HEK293 (cell line): ENCODE data around the gene CD68.
A peak's percentile ranks its signal among the peaks of the same experiment; 100 is the strongest.

Experiments
- KLF1 ChIP-seq: fragments of 450-650 bp; formaldehyde crosslinking; IDR thresholded peaks from 2 replicates; pipeline ENCODE4 v1.5.1; 2016; ENCODE audit warnings: missing biosample characterization, missing genetic modification characterization
- OVOL3 ChIP-seq: fragments of 450-650 bp; formaldehyde crosslinking; IDR thresholded peaks from 2 replicates; pipeline ENCODE4 v1.5.1; 2016; ENCODE audit warnings: missing biosample characterization, missing genetic modification characterization
- SCRT2 ChIP-seq: fragments of 450-650 bp; formaldehyde crosslinking; IDR thresholded peaks from 2 replicates; pipeline ENCODE4 v1.5.1; 2016; ENCODE audit warnings: missing biosample characterization, missing genetic modification characterization
- SP2 ChIP-seq: fragments of 450-650 bp; formaldehyde crosslinking; IDR thresholded peaks from 2 replicates; pipeline ENCODE4 v1.5.1; 2016; ENCODE audit warnings: missing biosample characterization, missing genetic modification characterization
- ZBTB17 ChIP-seq: fragments of 450-650 bp; formaldehyde crosslinking; IDR thresholded peaks from 2 replicates; pipeline ENCODE4 v1.5.1; 2016; ENCODE audit warnings: missing biosample characterization, missing genetic modification characterization
- ZFP37 ChIP-seq: fragments of 450-650 bp; formaldehyde crosslinking; IDR thresholded peaks from 2 replicates; pipeline ENCODE4 v1.5.1; 2016; ENCODE audit warnings: missing biosample characterization, missing genetic modification characterization
- ZNF155 ChIP-seq: fragments of 450-650 bp; formaldehyde crosslinking; IDR thresholded peaks from 2 replicates; pipeline ENCODE4 v1.5.1; 2016; ENCODE audit warnings: missing biosample characterization, missing genetic modification characterization
- ZNF16 ChIP-seq: fragments of 450-650 bp; formaldehyde crosslinking; IDR thresholded peaks from 2 replicates; pipeline ENCODE4 v1.5.1; 2016; ENCODE audit warnings: low read depth, missing biosample characterization, missing genetic modification characterization
- ZNF174 ChIP-seq: fragments of 450-650 bp; formaldehyde crosslinking; IDR thresholded peaks from 2 replicates; pipeline ENCODE4 v1.5.0; 2017; ENCODE audit warnings: missing biosample characterization, mild to moderate bottlenecking, missing genetic modification characterization
- ZNF2 ChIP-seq: fragments of 450-650 bp; formaldehyde crosslinking; IDR thresholded peaks from 2 replicates; pipeline ENCODE4 v1.5.1; 2016; ENCODE audit warnings: missing biosample characterization, missing genetic modification characterization
- ZNF214 ChIP-seq: fragments of 450-650 bp; formaldehyde crosslinking; IDR thresholded peaks from 2 replicates; pipeline ENCODE4 v1.5.1; 2017; ENCODE audit warnings: missing biosample characterization, mild to moderate bottlenecking, missing genetic modification characterization, borderline replicate concordance
- ZNF223 ChIP-seq: fragments of 450-650 bp; formaldehyde crosslinking; IDR thresholded peaks from 2 replicates; pipeline ENCODE4 v1.5.1; 2016; ENCODE audit warnings: missing biosample characterization, missing genetic modification characterization
- ZNF274 ChIP-seq, 2 experiments: fragments of 200-500 bp in 1 of 2; fragments of 450-650 bp in 1 of 2; sonication (Bioruptor generic) in 1 of 2; formaldehyde crosslinking in 1 of 2; IDR thresholded peaks; 2 replicates each; pipeline versions ENCODE4 v1.5.1 to v1.6.1; 2014 to 2016; ENCODE audit warnings: borderline replicate concordance in 1 of 2, inconsistent platforms in 1 of 2, low read length in 1 of 2, missing biosample characterization in 1 of 2, missing genetic modification characterization in 1 of 2
- ZNF302 ChIP-seq: fragments of 450-650 bp; formaldehyde crosslinking; IDR thresholded peaks from 2 replicates; pipeline ENCODE4 v1.5.1; 2016; ENCODE audit warnings: missing biosample characterization, missing genetic modification characterization, low read depth
- ZNF350 ChIP-seq: fragments of 450-650 bp; formaldehyde crosslinking; IDR thresholded peaks from 2 replicates; pipeline ENCODE4 v1.5.0; 2017; ENCODE audit warnings: missing biosample characterization, mild to moderate bottlenecking, missing genetic modification characterization
- ZNF501 ChIP-seq: fragments of 450-650 bp; formaldehyde crosslinking; IDR thresholded peaks from 2 replicates; pipeline ENCODE4 v1.5.1; 2016; ENCODE audit warnings: missing biosample characterization, missing genetic modification characterization
- ZNF548 ChIP-seq: fragments of 450-650 bp; formaldehyde crosslinking; IDR thresholded peaks from 2 replicates; pipeline ENCODE4 v1.5.1; 2016; ENCODE audit warnings: missing biosample characterization, missing genetic modification characterization
- ZNF549 ChIP-seq: fragments of 450-650 bp; IDR thresholded peaks from 2 replicates; pipeline ENCODE4 v1.5.1; 2018; ENCODE audit warnings: missing biosample characterization, missing genetic modification characterization, mild to moderate bottlenecking, inconsistent platforms, moderate library complexity
- ZNF600 ChIP-seq: fragments of 450-650 bp; formaldehyde crosslinking; IDR thresholded peaks from 2 replicates; pipeline ENCODE4 v1.5.1; 2016; ENCODE audit warnings: missing biosample characterization, missing genetic modification characterization
- ZNF621 ChIP-seq: fragments of 450-650 bp; formaldehyde crosslinking; IDR thresholded peaks from 2 replicates; pipeline ENCODE4 v1.5.1; 2017; ENCODE audit warnings: missing biosample characterization, missing genetic modification characterization
- ZNF670 ChIP-seq: fragments of 450-650 bp; formaldehyde crosslinking; IDR thresholded peaks from 2 replicates; pipeline ENCODE4 v1.5.1; 2016; ENCODE audit warnings: missing biosample characterization, missing genetic modification characterization, low read depth
- ZNF76 ChIP-seq: fragments of 450-650 bp; formaldehyde crosslinking; IDR thresholded peaks from 2 replicates; pipeline ENCODE4; 2016; ENCODE audit warnings: low read depth, missing biosample characterization, missing genetic modification characterization, borderline replicate concordance
- ZNF791 ChIP-seq: fragments of 450-650 bp; formaldehyde crosslinking; IDR thresholded peaks from 2 replicates; pipeline ENCODE4 v1.5.1; 2016; ENCODE audit warnings: missing biosample characterization, missing genetic modification characterization
- ZSCAN30 ChIP-seq: fragments of 450-650 bp; IDR thresholded peaks from 2 replicates; pipeline ENCODE4 v1.5.1; 2018; ENCODE audit warnings: missing biosample characterization, mild to moderate bottlenecking, missing genetic modification characterization, moderate library complexity
- TF ChIP-seq, protein P1 (sequence below): fragments of 450-650 bp; formaldehyde crosslinking; IDR thresholded peaks from 2 replicates; pipeline ENCODE4 v1.5.1; 2016; ENCODE audit warnings: missing biosample characterization, missing genetic modification characterization
- TF ChIP-seq, protein P2 (sequence below): fragments of 450-650 bp; formaldehyde crosslinking; IDR thresholded peaks from 2 replicates; pipeline ENCODE4 v1.5.1; 2016; ENCODE audit warnings: missing biosample characterization, missing genetic modification characterization
- TF ChIP-seq, protein P3 (sequence below): fragments of 450-650 bp; formaldehyde crosslinking; IDR thresholded peaks from 2 replicates; pipeline ENCODE4 v1.5.1; 2016; ENCODE audit warnings: missing biosample characterization, missing genetic modification characterization
- TF ChIP-seq, protein P4 (sequence below): fragments of 450-650 bp; IDR thresholded peaks from 2 replicates; pipeline ENCODE4 v1.5.1; 2018; ENCODE audit warnings: missing biosample characterization, missing genetic modification characterization
- TF ChIP-seq, protein P5 (sequence below): fragments of 450-650 bp; formaldehyde crosslinking; IDR thresholded peaks from 2 replicates; pipeline ENCODE4; 2016; ENCODE audit warnings: missing biosample characterization, missing genetic modification characterization
- TF ChIP-seq, protein P6 (sequence below): fragments of 450-650 bp; formaldehyde crosslinking; IDR thresholded peaks from 2 replicates; pipeline ENCODE4 v1.5.1; 2016; ENCODE audit warnings: missing biosample characterization, missing genetic modification characterization
- TF ChIP-seq, protein P7 (sequence below): fragments of 450-650 bp; formaldehyde crosslinking; optimal IDR thresholded peaks from 2 replicates; pipeline ENCODE3; 2016; ENCODE audit warnings: missing biosample characterization, mild to moderate bottlenecking, missing genetic modification characterization

Gene CD68

DNA sequence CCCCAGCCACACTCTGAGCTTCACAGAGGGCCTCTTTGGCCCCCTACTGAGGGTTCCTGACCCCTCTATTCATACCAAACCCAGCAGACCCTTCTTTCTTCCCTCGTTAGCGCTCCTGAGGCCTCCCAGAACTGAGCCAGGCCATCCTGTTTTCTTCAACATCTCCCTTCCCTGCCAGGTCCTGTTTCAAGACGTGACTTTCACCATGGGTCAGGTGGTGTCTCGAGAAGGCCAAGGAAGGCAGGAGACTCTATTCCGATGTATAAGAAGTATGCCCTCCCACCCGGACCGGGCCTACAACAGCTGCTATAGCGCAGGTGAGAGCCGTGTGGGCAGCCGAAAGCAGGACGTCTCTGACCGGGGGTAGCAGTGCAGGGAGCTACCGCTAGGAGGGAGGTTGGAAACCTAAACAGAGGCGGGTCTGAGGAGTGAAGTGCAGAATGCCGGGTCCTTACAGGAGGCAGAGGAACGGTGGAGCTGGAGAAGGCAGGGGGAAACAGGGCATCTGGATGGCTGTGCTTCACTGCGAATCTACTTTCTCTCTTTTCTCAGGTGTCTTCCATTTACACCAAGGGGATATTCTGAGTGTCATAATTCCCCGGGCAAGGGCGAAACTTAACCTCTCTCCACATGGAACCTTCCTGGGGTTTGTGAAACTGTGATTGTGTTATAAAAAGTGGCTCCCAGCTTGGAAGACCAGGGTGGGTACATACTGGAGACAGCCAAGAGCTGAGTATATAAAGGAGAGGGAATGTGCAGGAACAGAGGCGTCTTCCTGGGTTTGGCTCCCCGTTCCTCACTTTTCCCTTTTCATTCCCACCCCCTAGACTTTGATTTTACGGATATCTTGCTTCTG is 19.0 kb upstream of the CD68 start (continued):
- peak; percentile 46; the same call in 1 of the 2 replicates for TF ChIP-seq ZNF600 (tag by site-specific recombination)
- no peak for TF ChIP-seq ZNF2 (tag by site-specific recombination)
- TF ChIP-seq, protein P1, sequence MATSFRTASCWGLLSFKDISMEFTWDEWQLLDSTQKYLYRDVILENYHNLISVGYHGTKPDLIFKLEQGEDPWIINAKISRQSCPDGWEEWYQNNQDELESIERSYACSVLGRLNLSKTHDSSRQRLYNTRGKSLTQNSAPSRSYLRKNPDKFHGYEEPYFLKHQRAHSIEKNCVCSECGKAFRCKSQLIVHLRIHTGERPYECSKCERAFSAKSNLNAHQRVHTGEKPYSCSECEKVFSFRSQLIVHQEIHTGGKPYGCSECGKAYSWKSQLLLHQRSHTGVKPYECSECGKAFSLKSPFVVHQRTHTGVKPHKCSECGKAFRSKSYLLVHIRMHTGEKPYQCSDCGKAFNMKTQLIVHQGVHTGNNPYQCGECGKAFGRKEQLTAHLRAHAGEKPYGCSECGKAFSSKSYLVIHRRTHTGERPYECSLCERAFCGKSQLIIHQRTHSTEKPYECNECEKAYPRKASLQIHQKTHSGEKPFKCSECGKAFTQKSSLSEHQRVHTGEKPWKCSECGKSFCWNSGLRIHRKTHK (tag by site-specific recombination): no peak
- TF ChIP-seq ZNF223 (tag by site-specific recombination): no peak
- no peak for TF ChIP-seq ZNF621 (tag by site-specific recombination)
- TF ChIP-seq ZNF549: no peak
- no peak for TF ChIP-seq ZNF302 (tag by site-specific recombination)
- no peak for TF ChIP-seq ZNF548 (tag by site-specific recombination)
- TF ChIP-seq ZNF501: no peak
- no peak for TF ChIP-seq ZSCAN30
- TF ChIP-seq, protein P2, sequence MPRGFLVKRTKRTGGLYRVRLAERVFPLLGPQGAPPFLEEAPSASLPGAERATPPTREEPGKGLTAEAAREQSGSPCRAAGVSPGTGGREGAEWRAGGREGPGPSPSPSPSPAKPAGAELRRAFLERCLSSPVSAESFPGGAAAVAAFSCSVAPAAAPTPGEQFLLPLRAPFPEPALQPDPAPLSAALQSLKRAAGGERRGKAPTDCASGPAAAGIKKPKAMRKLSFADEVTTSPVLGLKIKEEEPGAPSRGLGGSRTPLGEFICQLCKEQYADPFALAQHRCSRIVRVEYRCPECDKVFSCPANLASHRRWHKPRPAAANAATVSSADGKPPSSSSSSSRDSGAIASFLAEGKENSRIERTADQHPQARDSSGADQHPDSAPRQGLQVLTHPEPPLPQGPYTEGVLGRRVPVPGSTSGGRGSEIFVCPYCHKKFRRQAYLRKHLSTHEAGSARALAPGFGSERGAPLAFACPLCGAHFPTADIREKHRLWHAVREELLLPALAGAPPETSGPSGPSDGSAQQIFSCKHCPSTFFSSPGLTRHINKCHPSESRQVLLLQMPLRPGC: no peak; the same call in 1 of the 2 replicates
- no peak for TF ChIP-seq ZNF350
- TF ChIP-seq ZNF155 (tag by site-specific recombination): no peak
- TF ChIP-seq, protein P3, sequence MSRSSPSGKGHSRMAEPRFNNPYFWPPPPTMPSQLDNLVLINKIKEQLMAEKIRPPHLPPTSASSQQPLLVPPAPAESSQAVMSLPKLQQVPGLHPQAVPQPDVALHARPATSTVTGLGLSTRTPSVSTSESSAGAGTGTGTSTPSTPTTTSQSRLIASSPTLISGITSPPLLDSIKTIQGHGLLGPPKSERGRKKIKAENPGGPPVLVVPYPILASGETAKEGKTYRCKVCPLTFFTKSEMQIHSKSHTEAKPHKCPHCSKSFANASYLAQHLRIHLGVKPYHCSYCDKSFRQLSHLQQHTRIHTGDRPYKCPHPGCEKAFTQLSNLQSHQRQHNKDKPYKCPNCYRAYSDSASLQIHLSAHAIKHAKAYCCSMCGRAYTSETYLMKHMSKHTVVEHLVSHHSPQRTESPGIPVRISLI (tag by site-specific recombination): no peak
- no peak for TF ChIP-seq OVOL3 (tag by site-specific recombination)
- TF ChIP-seq, protein P4, sequence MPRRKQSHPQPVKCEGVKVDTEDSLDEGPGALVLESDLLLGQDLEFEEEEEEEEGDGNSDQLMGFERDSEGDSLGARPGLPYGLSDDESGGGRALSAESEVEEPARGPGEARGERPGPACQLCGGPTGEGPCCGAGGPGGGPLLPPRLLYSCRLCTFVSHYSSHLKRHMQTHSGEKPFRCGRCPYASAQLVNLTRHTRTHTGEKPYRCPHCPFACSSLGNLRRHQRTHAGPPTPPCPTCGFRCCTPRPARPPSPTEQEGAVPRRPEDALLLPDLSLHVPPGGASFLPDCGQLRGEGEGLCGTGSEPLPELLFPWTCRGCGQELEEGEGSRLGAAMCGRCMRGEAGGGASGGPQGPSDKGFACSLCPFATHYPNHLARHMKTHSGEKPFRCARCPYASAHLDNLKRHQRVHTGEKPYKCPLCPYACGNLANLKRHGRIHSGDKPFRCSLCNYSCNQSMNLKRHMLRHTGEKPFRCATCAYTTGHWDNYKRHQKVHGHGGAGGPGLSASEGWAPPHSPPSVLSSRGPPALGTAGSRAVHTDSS (tag by site-specific recombination): no peak
- TF ChIP-seq, protein P5, sequence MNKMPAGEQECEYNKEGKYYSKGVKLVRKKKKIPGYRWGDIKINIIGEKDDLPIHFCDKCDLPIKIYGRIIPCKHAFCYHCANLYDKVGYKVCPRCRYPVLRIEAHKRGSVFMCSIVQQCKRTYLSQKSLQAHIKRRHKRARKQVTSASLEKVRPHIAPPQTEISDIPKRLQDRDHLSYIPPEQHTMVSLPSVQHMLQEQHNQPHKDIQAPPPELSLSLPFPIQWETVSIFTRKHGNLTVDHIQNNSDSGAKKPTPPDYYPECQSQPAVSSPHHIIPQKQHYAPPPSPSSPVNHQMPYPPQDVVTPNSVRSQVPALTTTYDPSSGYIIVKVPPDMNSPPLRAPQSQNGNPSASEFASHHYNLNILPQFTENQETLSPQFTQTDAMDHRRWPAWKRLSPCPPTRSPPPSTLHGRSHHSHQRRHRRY: no peak
- peak; percentile 57 for TF ChIP-seq ZBTB17
- TF ChIP-seq SP2: peak; percentile 58
- no peak for TF ChIP-seq ZFP37 (tag by site-specific recombination)
- TF ChIP-seq, protein P6, sequence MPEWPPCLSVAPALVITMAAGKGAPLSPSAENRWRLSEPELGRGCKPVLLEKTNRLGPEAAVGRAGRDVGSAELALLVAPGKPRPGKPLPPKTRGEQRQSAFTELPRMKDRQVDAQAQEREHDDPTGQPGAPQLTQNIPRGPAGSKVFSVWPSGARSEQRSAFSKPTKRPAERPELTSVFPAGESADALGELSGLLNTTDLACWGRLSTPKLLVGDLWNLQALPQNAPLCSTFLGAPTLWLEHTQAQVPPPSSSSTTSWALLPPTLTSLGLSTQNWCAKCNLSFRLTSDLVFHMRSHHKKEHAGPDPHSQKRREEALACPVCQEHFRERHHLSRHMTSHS: no peak
- TF ChIP-seq KLF1: no peak
- no peak for TF ChIP-seq ZNF174 (tag by site-specific recombination)
- no peak for TF ChIP-seq ZNF274 (IDR thresholded peaks at IDR 0.05; ENCODE audit: low read length)
- no peak for TF ChIP-seq ZNF274 (tag by site-specific recombination; IDR thresholded peaks at IDR 0.05; ENCODE audit: borderline replicate concordance)
- TF ChIP-seq ZNF791 (tag by site-specific recombination): no peak
- no peak for TF ChIP-seq ZNF16
- TF ChIP-seq ZNF214 (tag by site-specific recombination): no peak
- TF ChIP-seq ZNF76: peak; percentile 28; the same call in 1 of the 2 replicates
- TF ChIP-seq, protein P7, sequence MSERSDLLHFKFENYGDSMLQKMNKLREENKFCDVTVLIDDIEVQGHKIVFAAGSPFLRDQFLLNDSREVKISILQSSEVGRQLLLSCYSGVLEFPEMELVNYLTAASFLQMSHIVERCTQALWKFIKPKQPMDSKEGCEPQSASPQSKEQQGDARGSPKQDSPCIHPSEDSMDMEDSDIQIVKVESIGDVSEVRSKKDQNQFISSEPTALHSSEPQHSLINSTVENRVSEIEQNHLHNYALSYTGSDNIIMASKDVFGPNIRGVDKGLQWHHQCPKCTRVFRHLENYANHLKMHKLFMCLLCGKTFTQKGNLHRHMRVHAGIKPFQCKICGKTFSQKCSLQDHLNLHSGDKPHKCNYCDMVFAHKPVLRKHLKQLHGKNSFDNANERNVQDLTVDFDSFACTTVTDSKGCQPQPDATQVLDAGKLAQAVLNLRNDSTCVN (tag by site-specific recombination): no peak
- no peak for TF ChIP-seq SCRT2
- no peak for TF ChIP-seq ZNF670 (tag by site-specific recombination)
